ENCODE measurements around the gene ATP6V0A4. TPM values are rescaled to one million over a fixed set of nuclear protein-coding genes. Genes with fewer than 3 reads are reported as not detected.

The ATP6V0A4 gene
- total RNA-seq, 1 experiment from 2014 or later: not detected

GRCh38 chr7:138663725-138664710 lies 134.0 kb downstream of the ATP6V0A4 start:
- no peak overlapping the region for H3K4me2 ChIP-seq (ENCODE audit: low read length)
- H4K20me1 ChIP-seq (ENCODE audit: insufficient read depth): no peaks in the 10 kb centered on the region
- no peak overlapping the region for H3K4me3 ChIP-seq (replicated peaks in 1 of 2; ENCODE audit: low read depth in 1 of 2, low read length in 2 of 2)
- DNase-seq (ENCODE audit: low read depth, low spot score) (no peak), ATAC-seq (no peak)
- H3K27me3 ChIP-seq (ENCODE audit: insufficient read depth, low read length): no peaks in the 10 kb centered on the region
- ChIA-PET POLR2A (no interaction called here), RAD21 (ENCODE audit: low non-redundant PET in 1 of 2, low total read pairs in 2 of 2, uncharacterized antibody in 2 of 2, unreplicated experiment in 2 of 2) (no interaction called here), CTCF (no interaction called here)
- no peaks in the 10 kb centered on the region for H3K79me2 ChIP-seq (ENCODE audit: insufficient read depth, low read length)
- no peaks in the 10 kb centered on the region for H3K9me3 ChIP-seq (ENCODE audit: control insufficient read depth in 1 of 2, insufficient read depth in 1 of 2, low read depth in 1 of 2, low read length in 2 of 2)
- no peak overlapping the region for H3K27ac ChIP-seq (ENCODE audit: low read depth, low read length)
- intact Hi-C loops (cut with micrococcal nuclease): no loop called here
- TF ChIP-seq MAX (IDR thresholded peaks at IDR 0.05) (no peak), EGR1 (IDR thresholded peaks at IDR 0.05; ENCODE audit: low read depth) (no peak)
- no peaks in the 10 kb centered on the region for H3K9me2 ChIP-seq (ENCODE audit: insufficient read depth)
- H3K9ac ChIP-seq (ENCODE audit: low read length): no peak overlapping the region
- H2AFZ ChIP-seq (ENCODE audit: low read depth, low read length, poor library complexity, severe bottlenecking): no peak overlapping the region
- H3K4me1 ChIP-seq (ENCODE audit: control insufficient read depth in 1 of 2, insufficient read depth in 2 of 2, low read length in 2 of 2): no peaks in the 10 kb centered on the region
- H3K36me3 ChIP-seq (ENCODE audit: control insufficient read depth in 1 of 2, insufficient read depth in 2 of 2, low read length in 2 of 2): no peaks in the 10 kb centered on the region
- no TSS peak for BruUV-seq (replicated peaks)

- H3K9ac ChIP-seq (ENCODE audit: low read length): no peak overlapping the region
- ChIA-PET RAD21 (ENCODE audit: low non-redundant PET in 1 of 2, low total read pairs in 2 of 2, uncharacterized antibody in 2 of 2, unreplicated experiment in 2 of 2) (no interaction called here), POLR2A (no interaction called here), CTCF (no interaction called here)
- no peak for ATAC-seq
- H3K4me3 ChIP-seq (replicated peaks in 1 of 2; ENCODE audit: low read depth in 1 of 2, low read length in 2 of 2): no peak overlapping the region
- no peak overlapping the region for H3K27ac ChIP-seq (ENCODE audit: low read depth, low read length)
- DNase-seq (ENCODE audit: low read depth, low spot score): no peak
- H3K9me3 ChIP-seq (ENCODE audit: control insufficient read depth in 1 of 2, insufficient read depth in 1 of 2, low read depth in 1 of 2, low read length in 2 of 2): no peaks in the 10 kb centered on the region
- no peaks in the 10 kb centered on the region for H3K27me3 ChIP-seq (ENCODE audit: insufficient read depth, low read length)
- H3K4me2 ChIP-seq (ENCODE audit: low read length): no peak overlapping the region
- H3K4me1 ChIP-seq (ENCODE audit: control insufficient read depth in 1 of 2, insufficient read depth in 2 of 2, low read length in 2 of 2): no peaks in the 10 kb centered on the region
- no peak overlapping the region for H2AFZ ChIP-seq (ENCODE audit: low read depth, low read length, poor library complexity, severe bottlenecking)
- no peaks in the 10 kb centered on the region for H3K79me2 ChIP-seq (ENCODE audit: insufficient read depth, low read length)
- no peaks in the 10 kb centered on the region for H4K20me1 ChIP-seq (ENCODE audit: insufficient read depth)
- no peaks in the 10 kb centered on the region for H3K36me3 ChIP-seq (ENCODE audit: control insufficient read depth in 1 of 2, insufficient read depth in 2 of 2, low read length in 2 of 2)
- H3K9me2 ChIP-seq (ENCODE audit: insufficient read depth): no peaks in the 10 kb centered on the region
- BruUV-seq (replicated peaks): no TSS peak
- intact Hi-C loops (cut with micrococcal nuclease): no loop called here
- no peak for TF ChIP-seq REST (IDR thresholded peaks at IDR 0.05; ENCODE audit: low read depth)
- TF ChIP-seq POLR2A (IDR thresholded peaks at IDR 0.05; ENCODE audit: borderline replicate concordance, extremely low read depth, insufficient read depth, insufficient read length): no peak
- no peak for TF ChIP-seq TCF7L2 (IDR thresholded peaks at IDR 0.05; ENCODE audit: borderline replicate concordance, extremely low read depth, insufficient read depth, insufficient read length)
- TF ChIP-seq ELF1 (IDR thresholded peaks at IDR 0.05; ENCODE audit: borderline replicate concordance, low read depth): no peak
- TF ChIP-seq RAD21 (IDR thresholded peaks at IDR 0.05; ENCODE audit: low read depth): no peak
- TF ChIP-seq EZH2phosphoT487 (IDR thresholded peaks at IDR 0.05; ENCODE audit: borderline replicate concordance): no peak
- TF ChIP-seq CTCF (IDR thresholded peaks at IDR 0.05 in 2 of 3, conservative IDR thresholded peaks at IDR 0.05 in 1 of 3; ENCODE audit: borderline replicate concordance in 1 of 3, insufficient read depth in 1 of 3, low read depth in 2 of 3, low read length in 2 of 3): no peak
- no peak for TF ChIP-seq EGR1 (IDR thresholded peaks at IDR 0.05; ENCODE audit: low read depth)
- no peak for TF ChIP-seq JUND (IDR thresholded peaks at IDR 0.05)
- no peak for TF ChIP-seq CBX3 (IDR thresholded peaks at IDR 0.05; ENCODE audit: low read depth)
- no peak for TF ChIP-seq YY1 (IDR thresholded peaks at IDR 0.05; ENCODE audit: extremely low read depth, insufficient replicate concordance, low read depth, low read length)
- TF ChIP-seq SIN3A (IDR thresholded peaks at IDR 0.05; ENCODE audit: low read depth): no peak
- TF ChIP-seq SRF (IDR thresholded peaks at IDR 0.05; ENCODE audit: low read depth): no peak
- no peak for TF ChIP-seq ZNF274 (IDR thresholded peaks at IDR 0.05; ENCODE audit: low read depth, low read length)
Observed at GRCh38 chr7:138662991-138663320, 135.0 kb downstream of the ATP6V0A4 start.
